ENCODE data around the gene PACS2. TPM values are rescaled to one million over a fixed set of nuclear protein-coding genes. Genes with fewer than 3 reads are reported as not detected.

The PACS2 gene
- total RNA-seq, 2 experiments from 2014 or later, result 57.7 to 61.5 TPM

GRCh38 chr14:105279642-105280361 lies 34.7 kb upstream of the PACS2 start:
- H3K4me1 ChIP-seq (ENCODE audit: insufficient read depth, low read length), result peaks cover 23% of the 10 kb centered on the region
- no peak overlapping the region for H3K4me3 ChIP-seq (ENCODE audit: low read length)
- Mint-ChIP-seq H3K27ac (no peak overlapping the region), H3K9me3 (no peaks in the 10 kb centered on the region), H3K27me3 (no peaks in the 10 kb centered on the region), H3K4me3 (no peak overlapping the region), H3K36me3 (ENCODE audit: low read depth) (peaks cover 23% of the 10 kb centered on the region), H3K4me1 (ENCODE audit: low read depth) (peaks cover 25% of the 10 kb centered on the region)
- POLR2A ChIA-PET, result interaction anchor here (1.0 kb wide), 1 partner anchor 193 kb away, joined by 3 read pairs; no protein-coding TSS in a partner anchor
- DNase-seq (no peak), ATAC-seq (ENCODE audit: poor library complexity) (no peak)
- H3K27me3 ChIP-seq (ENCODE audit: control insufficient read depth in 1 of 2, insufficient read depth in 2 of 2, low read length in 2 of 2), result no peaks in the 10 kb centered on the region
- intact Hi-C loops (cut with DNase I, micrococcal nuclease), result loop anchor here in 1 of 2 experiments (5.0 kb wide), 1 partner anchor 78 kb away; no protein-coding TSS in a partner anchor
- H3K27ac ChIP-seq (ENCODE audit: low read depth in 1 of 2, low read length in 2 of 2), result no peak overlapping the region
- CTCF ChIA-PET, result no interaction called here
- peaks cover 12% of the 10 kb centered on the region for H3K36me3 ChIP-seq (ENCODE audit: insufficient read depth, low read length)
- TF ChIP-seq, protein P1, sequence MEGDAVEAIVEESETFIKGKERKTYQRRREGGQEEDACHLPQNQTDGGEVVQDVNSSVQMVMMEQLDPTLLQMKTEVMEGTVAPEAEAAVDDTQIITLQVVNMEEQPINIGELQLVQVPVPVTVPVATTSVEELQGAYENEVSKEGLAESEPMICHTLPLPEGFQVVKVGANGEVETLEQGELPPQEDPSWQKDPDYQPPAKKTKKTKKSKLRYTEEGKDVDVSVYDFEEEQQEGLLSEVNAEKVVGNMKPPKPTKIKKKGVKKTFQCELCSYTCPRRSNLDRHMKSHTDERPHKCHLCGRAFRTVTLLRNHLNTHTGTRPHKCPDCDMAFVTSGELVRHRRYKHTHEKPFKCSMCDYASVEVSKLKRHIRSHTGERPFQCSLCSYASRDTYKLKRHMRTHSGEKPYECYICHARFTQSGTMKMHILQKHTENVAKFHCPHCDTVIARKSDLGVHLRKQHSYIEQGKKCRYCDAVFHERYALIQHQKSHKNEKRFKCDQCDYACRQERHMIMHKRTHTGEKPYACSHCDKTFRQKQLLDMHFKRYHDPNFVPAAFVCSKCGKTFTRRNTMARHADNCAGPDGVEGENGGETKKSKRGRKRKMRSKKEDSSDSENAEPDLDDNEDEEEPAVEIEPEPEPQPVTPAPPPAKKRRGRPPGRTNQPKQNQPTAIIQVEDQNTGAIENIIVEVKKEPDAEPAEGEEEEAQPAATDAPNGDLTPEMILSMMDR (IDR thresholded peaks at IDR 0.05), result no peak
- H3K9me3 ChIP-seq (ENCODE audit: control insufficient read depth in 1 of 2, insufficient read depth in 1 of 2, low read length in 2 of 2), result no peaks in the 10 kb centered on the region

DNA sequence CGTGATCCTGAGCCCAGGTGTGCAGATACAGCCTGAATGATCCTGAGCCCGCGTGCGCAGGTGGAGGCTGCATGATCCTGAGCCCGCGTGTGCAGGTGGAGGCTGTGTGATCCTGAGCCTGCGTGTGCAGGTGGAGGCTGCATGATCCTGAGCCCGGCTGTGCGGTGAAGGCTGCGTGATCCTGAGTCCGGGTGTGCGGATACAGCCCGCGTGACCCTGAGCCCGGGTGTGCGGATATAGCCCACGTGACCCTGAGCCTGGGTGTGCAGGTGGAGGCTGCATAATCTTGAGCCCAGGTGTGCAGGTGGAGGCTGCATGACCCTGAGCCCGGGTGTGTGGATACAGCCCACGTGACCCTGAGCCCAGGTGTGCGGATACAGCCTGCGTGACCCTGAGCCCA lies 34.0 kb upstream of the PACS2 start:
- intact Hi-C loops (cut with DNase I, micrococcal nuclease), result loop anchor here in 1 of 2 experiments (5.0 kb wide), 1 partner anchor 78 kb away; no protein-coding TSS in a partner anchor
- DNase-seq (no peak), ATAC-seq (ENCODE audit: poor library complexity) (no peak)
- Histone ChIP-seq H3K27ac (ENCODE audit: low read depth in 1 of 2, low read length in 2 of 2) (no peak overlapping the region), H3K27me3 (ENCODE audit: control insufficient read depth in 1 of 2, insufficient read depth in 2 of 2, low read length in 2 of 2) (no peaks in the 10 kb centered on the region), H3K9me3 (ENCODE audit: control insufficient read depth in 1 of 2, insufficient read depth in 1 of 2, low read length in 2 of 2) (no peaks in the 10 kb centered on the region), H3K4me3 (ENCODE audit: low read length) (no peak overlapping the region), H3K4me1 (ENCODE audit: insufficient read depth, low read length) (peaks cover 23% of the 10 kb centered on the region), H3K36me3 (ENCODE audit: insufficient read depth, low read length) (peaks cover 17% of the 10 kb centered on the region)
- ChIA-PET CTCF (no interaction called here), POLR2A (interaction anchor here (1.0 kb wide), 1 partner anchor 194 kb away, joined by 3 read pairs; no protein-coding TSS in a partner anchor)
- TF ChIP-seq, protein P1 (IDR thresholded peaks at IDR 0.05), result no peak
- Mint-ChIP-seq H3K36me3 (ENCODE audit: low read depth) (peaks cover 24% of the 10 kb centered on the region), H3K27me3 (no peaks in the 10 kb centered on the region), H3K4me1 (ENCODE audit: low read depth) (peaks cover 32% of the 10 kb centered on the region), H3K9me3 (no peaks in the 10 kb centered on the region), H3K27ac (no peak overlapping the region), H3K4me3 (no peak overlapping the region)

GRCh38 chr14:105281371-105282097 lies 33.0 kb upstream of the PACS2 start:
- peaks cover 36% of the 10 kb centered on the region for H3K4me1 Mint-ChIP-seq (ENCODE audit: low read depth)
- no peak overlapping the region for H3K27ac Mint-ChIP-seq
- peaks cover 27% of the 10 kb centered on the region for H3K36me3 Mint-ChIP-seq (ENCODE audit: low read depth)
- POLR2A ChIA-PET, result no interaction called here
- Histone ChIP-seq H3K27me3 (ENCODE audit: control insufficient read depth in 1 of 2, insufficient read depth in 2 of 2, low read length in 2 of 2) (no peaks in the 10 kb centered on the region), H3K36me3 (ENCODE audit: insufficient read depth, low read length) (peaks cover 21% of the 10 kb centered on the region), H3K27ac (ENCODE audit: low read depth in 1 of 2, low read length in 2 of 2) (no peak overlapping the region), H3K4me3 (ENCODE audit: low read length) (no peak overlapping the region), H3K9me3 (ENCODE audit: control insufficient read depth in 1 of 2, insufficient read depth in 1 of 2, low read length in 2 of 2) (no peaks in the 10 kb centered on the region), H3K4me1 (ENCODE audit: insufficient read depth, low read length) (peaks cover 23% of the 10 kb centered on the region)
- peak in 4 of 14 experiments; percentile 43 to 67 (median 57) for DNase-seq
- H3K27me3 Mint-ChIP-seq, result no peaks in the 10 kb centered on the region
- no peaks in the 10 kb centered on the region for H3K9me3 Mint-ChIP-seq
- CTCF ChIA-PET, result interaction anchor here (0.6 kb wide), 1 partner anchor 78 kb away, joined by 3 read pairs; no protein-coding TSS in a partner anchor
- TF ChIP-seq, protein P1 (IDR thresholded peaks at IDR 0.05), result peak; percentile 59
- H3K4me3 Mint-ChIP-seq, result no peak overlapping the region
- ATAC-seq (ENCODE audit: poor library complexity), result no peak
- intact Hi-C loops (cut with DNase I, micrococcal nuclease), result loop anchor here in 1 of 2 experiments (1.0 to 5.0 kb wide), 3 partner anchors 71 to 191 kb away; no protein-coding TSS in a partner anchor

Measured in CD4-positive, alpha-beta T cell (primary cell).